B cell (primary cell): Measurements from ENCODE around the gene CNGA3.

Experiments
- EZH2 ChIP-seq: IDR thresholded peaks from 2 replicates; pipeline ENCODE4 v1.6.1; 2012; ENCODE audit warnings: borderline replicate concordance, low read depth, mild to moderate bottlenecking, moderate library complexity, low read length; ENCODE audit not compliant: insufficient read depth, poor library complexity, severe bottlenecking
- TF ChIP-seq, protein P1 (sequence below): fragments of 200-600 bp; IDR thresholded peaks from one replicate; pipeline ENCODE4 v1.8.0; 2022; ENCODE audit warnings: antibody characterized with exemption, mild to moderate bottlenecking

DNA sequence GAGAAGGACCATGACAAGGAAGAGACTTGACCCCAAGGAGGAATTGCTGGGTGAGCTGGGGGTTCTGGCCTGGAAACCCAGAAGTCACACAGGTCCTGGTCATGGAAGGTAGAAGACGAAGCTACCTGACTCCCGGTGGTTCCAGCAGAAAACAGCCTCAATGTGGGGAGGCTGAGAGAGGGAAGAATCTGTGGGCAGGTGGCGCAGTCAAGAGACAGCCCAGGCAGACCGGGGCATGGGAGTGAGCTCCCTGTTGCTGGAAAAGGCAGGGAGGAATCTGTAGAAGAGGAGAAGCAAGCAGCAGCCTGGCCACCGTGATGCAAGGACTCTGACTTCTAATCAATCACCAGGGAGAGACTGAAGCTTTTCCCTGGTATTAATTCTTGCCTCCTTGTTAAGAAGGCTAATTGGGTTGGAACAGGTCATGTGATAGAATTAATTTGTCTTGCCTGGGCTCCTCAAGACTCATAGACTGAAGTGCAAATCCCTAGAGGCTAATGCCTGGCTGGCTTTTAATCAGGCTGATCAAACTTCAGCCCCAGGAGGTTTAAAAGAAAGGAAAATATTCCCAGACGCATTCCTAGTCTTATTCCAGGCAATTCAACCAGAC lies 30.1 kb downstream of the CNGA3 start:
- TF ChIP-seq EZH2 = no peak
- TF ChIP-seq, protein P1, sequence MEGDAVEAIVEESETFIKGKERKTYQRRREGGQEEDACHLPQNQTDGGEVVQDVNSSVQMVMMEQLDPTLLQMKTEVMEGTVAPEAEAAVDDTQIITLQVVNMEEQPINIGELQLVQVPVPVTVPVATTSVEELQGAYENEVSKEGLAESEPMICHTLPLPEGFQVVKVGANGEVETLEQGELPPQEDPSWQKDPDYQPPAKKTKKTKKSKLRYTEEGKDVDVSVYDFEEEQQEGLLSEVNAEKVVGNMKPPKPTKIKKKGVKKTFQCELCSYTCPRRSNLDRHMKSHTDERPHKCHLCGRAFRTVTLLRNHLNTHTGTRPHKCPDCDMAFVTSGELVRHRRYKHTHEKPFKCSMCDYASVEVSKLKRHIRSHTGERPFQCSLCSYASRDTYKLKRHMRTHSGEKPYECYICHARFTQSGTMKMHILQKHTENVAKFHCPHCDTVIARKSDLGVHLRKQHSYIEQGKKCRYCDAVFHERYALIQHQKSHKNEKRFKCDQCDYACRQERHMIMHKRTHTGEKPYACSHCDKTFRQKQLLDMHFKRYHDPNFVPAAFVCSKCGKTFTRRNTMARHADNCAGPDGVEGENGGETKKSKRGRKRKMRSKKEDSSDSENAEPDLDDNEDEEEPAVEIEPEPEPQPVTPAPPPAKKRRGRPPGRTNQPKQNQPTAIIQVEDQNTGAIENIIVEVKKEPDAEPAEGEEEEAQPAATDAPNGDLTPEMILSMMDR = no peak
